GM12892 (cell line): ENCODE measurements around the gene AANAT.

Experiments
- POLR2A ChIP-seq: IDR thresholded peaks from 2 replicates; pipeline ENCODE4 v1.6.1; 2011; ENCODE audit warnings: low read depth, low read length, control low read depth
- TAF1 ChIP-seq: IDR thresholded peaks from 2 replicates; pipeline ENCODE4 v1.6.1; 2011; ENCODE audit warnings: low read depth, mild to moderate bottlenecking, control low read depth, low read length, borderline replicate concordance

DNA sequence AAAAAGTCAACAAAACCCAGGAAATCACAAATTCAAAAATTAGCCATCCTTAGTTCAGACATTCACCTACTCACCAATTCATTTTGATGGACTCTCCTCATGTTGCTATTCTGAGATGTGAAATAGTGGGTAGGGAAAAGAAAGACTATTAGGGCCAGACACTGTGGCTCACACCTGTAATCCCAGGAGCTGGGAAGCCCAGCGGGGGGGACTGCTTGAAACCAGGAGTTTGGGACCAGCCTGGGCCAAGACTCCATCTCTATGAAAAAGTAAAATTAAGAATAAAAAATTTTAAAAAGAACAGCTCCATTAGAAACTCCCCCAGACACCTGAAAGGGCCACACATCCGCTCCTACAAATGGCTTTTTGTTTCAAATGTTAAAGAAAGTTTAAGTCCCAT is 35.9 kb upstream of the AANAT start:
- TF ChIP-seq TAF1 (no peak), POLR2A (no peak)
